HG02678 (cell line): ENCODE measurements around the gene MCC.
"Not testable (repeated sequence)": the region's sequence is repeated elsewhere in the genome, so short reads cannot be mapped to it uniquely, and the experiment has no call there.

Experiments used
- ATAC-seq: cut with Tn5 transposase; IDR thresholded peaks from one replicate; pipeline ENCODE4 v1.9.1; 2021; ENCODE audit warnings: mild to moderate bottlenecking, moderate library complexity; ENCODE audit not compliant: unreplicated experiment

MCC gene

DNA sequence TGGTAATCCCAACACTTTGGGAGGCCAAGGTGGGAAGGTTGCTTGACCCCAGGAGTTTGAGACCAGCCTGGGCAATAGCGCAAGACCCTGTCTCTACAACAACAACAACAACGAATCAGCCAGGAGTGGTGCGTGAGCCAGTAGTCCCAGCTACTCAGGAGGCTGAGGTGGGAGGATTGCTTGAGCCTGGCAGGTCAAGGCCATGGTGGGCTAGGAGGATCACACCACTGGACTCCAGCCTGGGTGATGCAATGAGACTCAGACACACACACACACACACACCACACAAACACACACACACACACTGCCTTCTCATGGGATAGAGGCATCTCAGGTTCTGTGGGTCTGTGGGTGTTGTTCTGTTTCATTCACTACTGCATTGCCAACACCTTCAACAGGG lies 396.6 kb downstream of the MCC start:
- no peak for ATAC-seq

DNA sequence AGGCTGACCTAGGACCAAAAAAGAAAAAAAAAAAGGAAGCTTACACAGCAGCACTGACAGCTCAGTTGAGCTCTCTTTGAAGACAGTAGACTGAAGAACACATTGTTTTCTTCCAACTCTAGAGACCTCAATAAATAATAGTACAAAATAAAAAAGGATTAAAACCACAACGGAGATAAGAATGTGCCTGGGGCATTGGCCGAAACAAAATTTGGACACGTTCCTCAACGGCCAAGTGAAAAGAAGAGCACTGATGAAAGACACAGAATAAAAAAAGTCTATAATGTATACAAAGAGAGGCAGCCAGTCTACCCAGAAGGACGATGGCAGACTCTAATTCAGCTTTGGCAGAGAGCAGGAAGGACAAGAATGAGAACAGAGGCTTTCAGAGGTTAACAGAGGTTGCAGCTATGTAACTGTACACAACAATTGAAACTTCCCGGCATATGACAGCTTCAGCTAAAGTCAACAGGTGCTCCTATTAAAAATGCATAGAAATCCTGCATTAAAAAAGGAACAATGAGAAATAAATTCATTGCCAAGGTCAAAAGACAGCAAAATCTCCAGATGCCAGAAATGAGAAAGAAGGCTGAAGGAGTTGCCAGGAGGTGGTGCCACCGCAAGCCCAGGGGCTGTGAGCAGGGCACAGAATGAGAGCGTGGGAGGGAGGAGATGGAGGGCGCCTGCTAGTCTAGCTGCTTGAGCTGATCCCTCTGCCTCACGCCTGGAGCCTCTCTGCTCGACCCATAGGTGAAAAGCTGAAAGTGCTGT lies 397.7 kb downstream of the MCC start:
- no peak for ATAC-seq

DNA sequence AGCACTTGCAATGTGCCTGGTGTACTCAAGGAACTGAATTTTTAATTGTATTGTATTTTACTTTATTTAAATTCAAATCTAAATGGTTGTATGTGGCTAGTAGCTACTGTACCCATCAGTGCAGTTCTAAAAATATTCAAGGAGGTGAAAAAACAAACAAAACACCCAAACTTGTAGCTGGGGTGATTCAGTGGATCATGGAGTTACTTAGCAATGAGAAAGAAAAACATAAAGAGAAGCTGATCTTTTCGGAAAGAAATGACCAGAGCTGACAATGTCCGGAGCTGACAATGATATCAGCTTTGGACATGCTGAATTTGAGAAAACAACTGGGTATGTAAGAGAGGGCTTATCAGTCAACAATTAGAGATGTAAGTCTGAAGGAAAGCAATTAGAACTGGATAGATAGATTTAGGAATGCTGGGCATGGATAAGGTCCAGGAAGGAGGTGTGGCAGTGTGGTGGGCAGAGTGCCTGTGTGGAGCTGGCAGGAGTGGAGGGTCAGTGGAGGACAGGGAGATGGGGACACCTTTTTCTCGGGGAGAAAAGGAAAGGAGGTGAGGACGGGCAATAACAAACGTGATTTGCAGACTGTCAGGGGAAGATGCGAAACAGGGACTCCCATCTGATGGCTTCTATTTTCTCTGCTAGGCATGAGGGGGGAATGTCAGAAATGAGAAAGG lies 398.5 kb downstream of the MCC start:
- no peak for ATAC-seq

DNA sequence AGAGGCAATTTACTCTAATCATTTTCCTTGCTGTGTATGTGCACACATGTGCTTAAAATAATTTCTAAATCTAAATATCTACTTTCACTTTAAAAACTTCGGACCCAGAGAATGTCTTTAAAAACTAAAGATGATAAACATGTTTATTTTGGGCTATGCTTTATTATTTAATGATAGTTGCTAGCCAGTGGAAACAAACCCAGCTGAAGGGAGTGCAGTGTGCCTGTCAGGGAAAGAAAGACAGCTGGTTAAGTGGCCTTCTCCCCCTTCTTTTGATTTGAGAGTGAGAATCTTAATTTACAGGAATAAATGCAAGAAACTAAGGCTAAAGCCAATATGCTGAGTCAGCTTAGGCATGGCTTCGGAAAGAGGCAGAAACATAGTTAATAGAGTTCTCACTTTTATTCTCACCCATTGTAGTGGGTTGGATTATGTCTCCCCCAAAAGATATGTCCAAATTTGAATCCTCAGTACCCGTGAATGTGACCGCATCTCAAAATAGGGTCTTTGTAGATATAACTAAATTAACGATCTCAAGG lies 400.2 kb downstream of the MCC start:
- no peak for ATAC-seq

DNA sequence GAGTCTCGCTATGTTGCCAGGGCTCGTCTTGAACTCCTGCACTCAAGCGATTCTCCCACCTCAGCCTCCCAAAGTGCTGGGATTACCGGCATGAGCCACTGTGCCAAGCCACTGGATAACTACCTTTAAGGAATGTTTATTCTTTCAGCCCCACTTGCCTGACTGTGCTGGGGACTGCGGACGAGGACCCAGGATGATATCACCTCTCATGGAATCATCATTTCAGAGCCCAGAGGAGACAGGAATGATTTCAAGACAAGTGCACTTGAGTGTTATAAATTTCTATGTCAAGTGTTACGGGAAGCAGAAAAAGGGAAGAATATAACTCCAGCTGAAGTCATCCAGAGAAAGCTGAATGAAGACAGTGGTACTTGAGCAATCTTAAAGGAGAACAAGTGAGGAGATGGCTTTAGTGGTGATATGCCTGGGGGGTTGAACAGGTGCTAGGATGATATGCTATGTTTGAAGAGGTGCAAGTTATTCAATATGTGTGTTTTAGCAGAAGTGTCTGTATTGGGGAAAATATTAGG lies 402.3 kb downstream of the MCC start:
- no peak for ATAC-seq

DNA sequence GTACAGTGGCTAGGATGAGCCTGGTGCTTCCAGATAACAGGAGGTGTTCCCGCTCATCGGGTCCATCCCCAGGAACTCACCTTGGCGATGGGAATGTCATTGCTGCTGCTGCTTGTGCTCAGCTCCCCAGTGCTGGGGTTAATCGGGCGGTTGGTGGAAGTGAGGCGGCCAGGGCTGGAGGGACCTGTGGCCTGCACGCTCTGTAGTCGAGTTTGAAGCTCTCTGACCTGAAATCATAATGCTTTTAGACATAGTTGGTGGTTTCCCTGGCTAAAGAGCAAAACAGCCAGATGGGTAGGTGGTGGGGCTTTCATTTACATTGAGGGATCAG lies 403.2 kb downstream of the MCC start:
- ATAC-seq = no peak

DNA sequence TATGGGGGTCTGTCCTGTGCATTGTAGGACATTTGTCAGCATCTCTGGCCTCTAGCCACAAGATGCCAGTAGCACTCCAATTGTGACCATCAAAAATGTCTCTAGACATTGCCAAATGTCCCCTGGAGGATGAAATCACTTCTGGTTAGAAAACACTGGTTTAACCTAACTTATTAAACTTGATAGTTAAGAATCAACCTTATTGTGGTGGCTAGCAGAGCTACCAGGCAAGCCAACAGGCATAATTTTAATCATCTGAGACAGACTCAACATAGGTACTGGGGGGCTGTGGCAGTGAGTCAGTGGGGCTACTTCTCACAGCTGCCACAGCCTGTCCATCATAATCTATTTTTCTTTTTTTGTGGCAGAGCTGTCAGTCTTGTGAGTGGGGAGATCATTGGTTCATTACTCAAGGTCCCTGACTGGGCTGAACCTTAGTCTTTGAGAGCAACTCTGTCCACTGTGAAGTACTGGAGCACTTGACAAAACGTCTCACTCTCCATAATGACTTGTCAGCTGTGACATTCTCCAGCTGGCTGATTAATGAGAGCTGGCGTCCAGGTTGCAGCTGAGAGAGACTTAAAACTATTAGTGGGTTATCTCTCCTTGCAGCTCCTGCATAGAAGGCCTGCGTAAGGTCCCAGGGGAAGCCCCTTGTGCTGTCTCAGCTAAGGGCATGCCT lies 403.7 kb downstream of the MCC start:
- no peak for ATAC-seq

DNA sequence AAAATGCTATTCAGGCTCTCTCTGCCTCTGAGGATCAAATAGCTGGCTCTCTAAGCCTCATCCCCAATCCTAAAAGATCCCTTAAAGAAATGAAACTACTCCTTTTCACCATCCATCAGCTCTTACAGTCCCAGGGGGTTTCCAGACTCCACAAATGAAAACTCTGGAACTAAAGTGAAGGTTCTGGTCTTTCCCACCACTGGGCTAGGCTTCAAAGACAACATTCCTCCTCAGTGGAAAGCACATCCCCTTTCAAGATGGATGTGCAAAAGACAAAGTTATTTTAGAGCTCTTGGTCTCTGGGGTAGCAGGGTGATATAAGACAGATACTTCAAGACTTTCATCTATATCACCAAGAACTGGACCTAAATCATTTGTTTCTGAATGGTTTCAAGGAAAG lies 404.8 kb downstream of the MCC start:
- ATAC-seq = no peak

DNA sequence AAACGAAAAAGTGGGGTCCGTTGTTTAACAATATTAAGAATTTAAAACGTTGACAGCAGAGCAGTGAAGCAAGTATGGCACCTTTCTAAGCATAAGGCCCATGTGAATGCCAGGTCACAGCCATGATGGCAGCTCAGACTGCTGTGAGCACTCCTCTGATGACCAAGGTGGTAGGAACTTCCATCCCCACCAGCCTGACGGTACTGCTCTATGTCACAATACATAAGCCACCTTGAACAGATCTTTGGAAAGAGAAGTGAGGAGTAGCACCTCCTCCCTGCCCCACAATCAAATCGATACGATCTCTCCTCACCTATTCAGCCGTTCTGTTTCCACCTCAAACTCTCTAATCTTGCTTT lies 405.7 kb downstream of the MCC start:
- no peak for ATAC-seq

DNA sequence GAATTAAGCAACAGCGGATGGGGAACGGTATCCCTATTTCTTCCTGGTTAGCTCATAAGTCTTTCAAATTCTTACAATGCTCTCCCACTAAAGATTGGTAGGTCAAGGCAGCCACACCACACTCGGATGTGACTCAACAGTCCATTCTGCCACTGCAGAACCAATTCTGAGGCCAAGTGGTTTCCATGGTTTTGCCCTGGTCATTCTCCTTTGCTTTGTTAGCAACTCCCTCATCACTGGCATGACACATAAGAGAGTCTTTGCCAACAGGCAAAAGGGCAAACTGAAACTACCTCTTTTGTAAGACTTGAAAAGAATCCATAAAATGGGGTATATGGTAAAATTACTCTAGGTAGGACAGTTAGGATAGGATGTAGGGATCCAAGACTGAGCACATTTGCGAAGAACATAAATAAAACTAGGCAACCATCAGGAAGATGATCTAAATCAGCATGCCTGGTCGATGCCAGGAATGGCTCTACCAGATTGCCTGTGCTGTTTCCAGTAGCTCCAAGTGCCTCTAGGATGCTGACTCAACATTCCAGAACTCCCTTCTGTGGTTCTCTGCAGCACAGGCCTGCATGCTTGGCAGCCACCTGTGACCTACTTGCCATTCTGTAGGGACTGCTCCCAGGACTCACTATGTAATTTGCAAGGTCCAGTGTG lies 406.2 kb downstream of the MCC start:
- ATAC-seq = no peak

DNA sequence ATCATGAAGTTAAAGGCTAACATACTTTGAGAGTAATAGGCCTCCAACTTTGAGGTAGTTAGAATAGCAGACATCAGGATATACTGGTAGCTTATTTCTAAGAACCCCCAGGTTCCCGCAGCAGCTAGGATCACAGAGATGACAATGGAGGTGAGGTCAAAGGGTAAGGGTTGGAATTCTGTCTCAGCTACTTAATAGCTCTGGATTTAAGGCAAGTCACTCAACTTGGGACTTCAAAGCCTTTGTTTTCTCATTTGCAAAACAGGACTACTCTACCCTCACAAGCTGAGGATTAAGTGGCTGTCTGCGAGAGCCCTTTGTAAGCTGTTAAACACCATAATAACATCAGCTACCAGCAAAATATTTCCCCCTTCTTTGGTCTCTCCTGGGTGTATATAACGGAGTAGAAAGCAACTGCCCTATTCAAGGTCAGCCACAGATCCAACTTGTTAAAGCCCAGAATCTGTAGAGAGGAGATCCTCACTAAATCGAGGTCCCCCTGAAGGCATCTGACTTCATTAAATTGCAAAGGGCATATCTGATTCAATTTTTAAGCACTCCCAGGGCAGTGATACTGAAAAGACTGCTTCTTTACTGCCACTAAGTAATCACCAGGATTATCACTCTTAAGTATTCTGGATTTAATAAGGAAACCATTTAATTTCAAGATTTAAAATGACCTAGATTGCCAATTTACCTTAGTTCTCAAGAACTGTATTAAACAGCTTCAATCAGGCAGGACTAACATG lies 407.0 kb downstream of the MCC start:
- no peak for ATAC-seq

DNA sequence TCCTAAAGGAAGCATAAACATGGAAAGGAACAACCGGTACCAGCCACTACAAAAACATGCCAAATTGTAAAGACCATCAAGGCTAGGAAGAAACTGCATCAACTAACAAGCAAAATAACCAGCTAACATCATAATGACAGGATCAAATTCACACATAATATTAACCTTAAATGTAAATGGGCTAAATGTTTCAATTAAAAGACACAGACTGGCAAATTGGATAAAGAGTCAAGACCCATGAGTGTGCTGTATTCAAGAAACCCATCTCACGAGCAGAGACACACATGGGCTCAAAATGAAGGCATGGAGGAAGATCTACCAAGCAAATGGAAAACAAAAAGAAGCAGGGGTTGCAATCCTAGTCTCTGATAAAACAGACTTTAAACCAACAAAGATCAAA lies 411.6 kb downstream of the MCC start:
- not testable (repeated sequence) for ATAC-seq

DNA sequence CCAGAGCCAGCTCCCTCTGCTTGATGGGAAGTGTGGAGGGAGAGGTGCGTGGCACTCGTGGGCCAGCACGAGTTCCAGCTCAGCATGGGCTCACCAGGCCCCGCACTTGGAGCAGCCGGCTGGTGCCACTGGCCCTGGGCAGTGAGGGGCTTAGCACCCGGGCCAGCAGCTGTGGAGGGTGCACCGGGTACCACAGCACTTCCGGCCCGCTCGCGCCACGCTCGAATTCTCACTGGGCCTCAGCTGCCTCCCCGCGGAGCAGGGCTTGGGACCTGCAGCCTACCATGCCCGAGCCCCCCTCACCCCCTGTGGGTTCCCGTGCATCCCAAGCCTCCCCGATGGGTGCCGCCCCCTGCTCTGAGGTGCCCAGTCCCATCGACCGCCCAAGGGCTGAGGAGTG lies 413.2 kb downstream of the MCC start:
- no peak for ATAC-seq

DNA sequence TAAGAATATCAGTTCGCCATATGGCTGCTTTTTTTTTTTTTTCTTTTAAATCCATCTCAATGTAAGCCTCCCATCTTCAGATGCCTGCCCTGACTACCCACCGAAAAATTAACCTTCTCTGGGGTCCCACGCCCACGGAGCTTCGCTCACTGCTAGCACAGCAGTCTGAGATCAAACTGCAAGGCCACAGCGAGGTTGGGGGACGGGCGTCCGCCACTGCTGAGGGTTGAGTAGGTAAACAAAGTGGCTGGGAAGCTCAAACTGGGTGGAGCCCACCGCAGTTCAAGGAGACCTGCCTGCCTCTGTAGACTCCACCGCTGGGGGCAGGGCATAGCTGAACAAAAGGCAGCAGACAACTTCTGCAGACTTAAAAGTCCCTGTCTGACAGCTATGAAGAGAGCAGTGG lies 414.6 kb downstream of the MCC start:
- not testable (repeated sequence) for ATAC-seq

DNA sequence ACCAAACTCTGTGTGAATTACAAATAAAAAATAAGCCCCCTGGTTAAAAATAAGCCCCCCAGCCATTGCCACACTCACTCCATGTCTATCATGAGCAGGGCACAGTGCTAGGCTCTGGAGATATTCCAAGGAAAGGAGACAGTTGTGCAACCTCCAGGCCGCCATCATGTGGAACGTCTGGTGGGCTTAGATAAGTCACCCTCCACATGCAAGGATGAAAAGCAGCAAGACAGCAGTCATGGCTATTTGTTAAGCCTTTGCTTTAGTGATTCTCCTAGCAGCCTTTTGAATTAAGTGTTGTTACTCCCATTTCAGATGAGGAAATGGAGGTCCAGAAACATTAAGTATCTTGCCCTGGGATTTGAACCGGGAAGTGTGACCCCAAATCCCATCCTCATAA lies 416.9 kb downstream of the MCC start:
- ATAC-seq = no peak

DNA sequence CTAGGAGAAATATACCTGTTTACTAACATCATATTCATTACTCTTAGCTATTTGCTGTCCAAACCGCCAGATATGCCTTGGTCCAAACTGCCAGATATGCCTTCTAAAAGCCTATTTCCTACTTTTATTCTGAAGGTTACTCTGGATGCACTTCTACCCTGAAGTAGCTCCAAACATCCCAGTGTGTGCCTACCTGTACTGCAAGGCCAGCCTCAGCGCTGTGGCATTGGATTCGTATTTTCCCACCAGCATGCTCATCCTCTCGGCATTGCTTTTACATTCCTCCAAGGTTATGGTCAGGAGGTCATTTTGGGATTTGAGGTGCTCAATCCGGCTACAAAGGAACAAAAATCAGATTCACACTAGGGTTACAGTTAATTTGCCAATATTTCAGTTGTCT lies 417.4 kb downstream of the MCC start:
- ATAC-seq = no peak

DNA sequence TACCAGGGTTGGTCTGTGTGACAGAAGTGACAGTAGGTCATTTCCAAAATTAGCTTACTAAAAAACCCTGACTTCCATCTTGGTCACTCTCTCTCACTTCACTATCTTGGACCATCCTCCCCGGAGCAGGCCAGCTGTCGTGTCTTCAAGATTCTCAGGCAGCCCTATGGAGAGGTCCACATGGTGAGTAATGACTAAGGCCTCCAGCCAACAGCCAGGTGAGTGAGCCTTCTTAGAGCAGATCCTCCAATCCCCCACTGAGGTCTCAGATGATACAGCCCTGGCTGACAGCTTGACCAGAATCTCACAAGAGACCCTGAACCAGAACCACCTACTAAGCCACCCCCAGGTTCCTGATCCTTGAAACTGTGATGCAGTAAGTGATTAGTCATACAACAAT lies 419.7 kb downstream of the MCC start:
- no peak for ATAC-seq

DNA sequence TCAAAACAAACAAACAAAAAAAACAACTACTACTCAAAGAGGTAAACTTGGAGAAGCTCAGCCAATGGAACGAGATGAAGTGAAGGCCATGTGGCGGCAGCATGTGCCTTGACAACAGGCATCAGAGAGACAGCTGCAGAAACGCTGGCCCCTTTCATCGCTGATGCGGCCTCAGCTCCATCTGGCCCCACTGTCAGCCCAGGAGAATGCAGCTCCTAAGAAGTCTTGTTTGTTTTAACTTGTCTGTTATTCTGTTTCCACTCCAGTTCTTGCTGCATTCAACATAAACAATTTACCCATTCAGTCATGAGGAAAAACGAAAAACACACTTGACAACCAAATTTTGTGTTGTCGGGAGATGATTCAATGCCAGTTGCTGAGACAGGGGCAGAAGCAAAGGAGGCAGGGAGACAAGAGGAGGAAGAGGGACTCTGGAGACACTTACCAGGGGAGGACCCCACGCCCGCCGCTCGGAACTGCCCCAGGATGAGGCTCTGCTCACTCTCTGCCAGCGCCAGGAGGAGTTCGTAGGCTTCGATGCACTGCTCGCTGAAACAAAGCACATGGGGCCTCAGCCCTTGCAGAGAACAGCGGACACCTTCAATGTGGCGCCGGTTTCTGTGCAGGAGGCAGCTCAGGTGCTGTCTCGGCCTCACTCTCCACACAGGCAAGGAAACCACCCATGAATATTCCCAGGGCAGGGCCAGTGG lies 420.5 kb downstream of the MCC start:
- ATAC-seq = no peak

DNA sequence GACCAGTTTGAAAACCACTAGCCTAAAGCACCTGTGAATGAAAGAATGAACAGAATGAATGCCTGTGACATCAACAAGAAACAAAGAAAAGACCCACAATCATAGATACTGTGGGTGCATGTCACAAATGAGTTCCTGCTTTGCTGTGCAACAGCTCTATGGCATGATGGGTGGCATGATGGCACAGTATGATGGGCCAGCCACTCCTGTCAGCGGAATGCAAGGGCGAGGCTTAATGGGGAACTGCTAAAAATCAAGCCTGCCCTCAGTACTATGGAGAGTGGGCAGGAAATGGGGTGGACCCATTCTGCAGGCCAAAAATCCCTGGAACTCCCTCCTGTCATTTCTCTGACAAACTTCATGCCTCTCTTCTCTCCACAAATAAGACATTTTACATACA lies 422.6 kb downstream of the MCC start:
- no peak for ATAC-seq

DNA sequence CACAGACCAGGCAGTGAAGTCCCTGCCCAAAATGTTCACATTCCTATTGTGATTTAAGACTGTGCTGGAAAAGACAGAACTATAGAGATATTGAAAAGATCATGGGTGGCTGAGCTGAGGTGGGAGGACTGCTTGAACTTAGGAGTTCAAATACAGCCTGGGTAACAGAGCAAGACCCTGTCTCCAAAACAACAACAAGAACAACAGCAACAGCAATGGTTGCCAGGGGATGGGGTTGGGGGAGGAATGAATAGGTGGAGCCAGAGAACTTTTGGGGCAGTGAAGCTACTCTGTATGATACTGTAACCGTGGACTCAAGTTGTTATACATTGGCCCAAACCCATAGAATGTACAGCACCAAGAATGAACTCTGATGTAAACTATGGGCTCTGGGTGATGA lies 423.4 kb downstream of the MCC start:
- ATAC-seq = no peak
